ENCODE measurements around the gene NELFA.

The NELFA gene

GRCh38 chr4:1980561-1981041, 28.2 kb downstream of the NELFA start:
- TF ChIP-seq TOX (CRISPR knock-in tag; IDR thresholded peaks at IDR 0.05; ENCODE audit: borderline replicate concordance), result no peak
- no peak for TF ChIP-seq SNAI2 (CRISPR knock-in tag; IDR thresholded peaks at IDR 0.05)
- TF ChIP-seq ZNF565 (CRISPR knock-in tag; conservative IDR thresholded peaks at IDR 0.05; ENCODE audit: low read depth), result no peak
- TF ChIP-seq GLIS3 (CRISPR knock-in tag; IDR thresholded peaks at IDR 0.05), result no peak
- no peak for TF ChIP-seq ARNTL (CRISPR knock-in tag; IDR thresholded peaks at IDR 0.05; ENCODE audit: borderline replicate concordance, low read depth)
- TF ChIP-seq PATZ1 (CRISPR knock-in tag; IDR thresholded peaks at IDR 0.05; ENCODE audit: borderline replicate concordance), result no peak
- no peak for TF ChIP-seq CSDC2 (CRISPR knock-in tag; IDR thresholded peaks at IDR 0.05)
- no peak for TF ChIP-seq ZNF8 (CRISPR knock-in tag; IDR thresholded peaks at IDR 0.05)
- no peak for TF ChIP-seq ZFP3 (CRISPR knock-in tag; IDR thresholded peaks at IDR 0.05)
- TF ChIP-seq OSR1 (CRISPR knock-in tag; IDR thresholded peaks at IDR 0.05), result no peak
- TF ChIP-seq ESRRG (CRISPR knock-in tag; IDR thresholded peaks at IDR 0.05), result no peak
- no peak for TF ChIP-seq BACH2 (CRISPR knock-in tag; IDR thresholded peaks at IDR 0.05; ENCODE audit: borderline replicate concordance)
- no peak for ATAC-seq

GRCh38 chr4:1979477-1980196, 29.1 kb downstream of the NELFA start:
- no peak for TF ChIP-seq OSR1 (CRISPR knock-in tag; IDR thresholded peaks at IDR 0.05)
- TF ChIP-seq ZNF70 (CRISPR knock-in tag; IDR thresholded peaks at IDR 0.05), result no peak
- TF ChIP-seq TCF4 (CRISPR knock-in tag; IDR thresholded peaks at IDR 0.05; ENCODE audit: borderline replicate concordance), result no peak
- TF ChIP-seq RARB (CRISPR knock-in tag; IDR thresholded peaks at IDR 0.05), result no peak
- TF ChIP-seq TOX (CRISPR knock-in tag; IDR thresholded peaks at IDR 0.05; ENCODE audit: borderline replicate concordance), result no peak
- no peak for TF ChIP-seq ARNTL (CRISPR knock-in tag; IDR thresholded peaks at IDR 0.05; ENCODE audit: borderline replicate concordance, low read depth)
- TF ChIP-seq PPARA (CRISPR knock-in tag; IDR thresholded peaks at IDR 0.05; ENCODE audit: borderline replicate concordance), result no peak
- no peak for TF ChIP-seq TSHZ2 (CRISPR knock-in tag; IDR thresholded peaks at IDR 0.05)
- TF ChIP-seq CREB5 (CRISPR knock-in tag; IDR thresholded peaks at IDR 0.05; ENCODE audit: low read depth), result no peak
- no peak for TF ChIP-seq ZNF565 (CRISPR knock-in tag; conservative IDR thresholded peaks at IDR 0.05; ENCODE audit: low read depth)
- TF ChIP-seq ZFP3 (CRISPR knock-in tag; IDR thresholded peaks at IDR 0.05), result no peak
- no peak for TF ChIP-seq ISL1 (CRISPR knock-in tag; IDR thresholded peaks at IDR 0.05)
- TF ChIP-seq CSDC2 (CRISPR knock-in tag; IDR thresholded peaks at IDR 0.05), result no peak
- TF ChIP-seq SNAI2 (CRISPR knock-in tag; IDR thresholded peaks at IDR 0.05), result no peak
- no peak for TF ChIP-seq CSRNP3 (CRISPR knock-in tag; IDR thresholded peaks at IDR 0.05)
- no peak for TF ChIP-seq ZFP30 (CRISPR knock-in tag; IDR thresholded peaks at IDR 0.05)
- no peak for TF ChIP-seq GLIS3 (CRISPR knock-in tag; IDR thresholded peaks at IDR 0.05)

GRCh38 chr4:1978741-1979476, 29.9 kb downstream of the NELFA start:
- no peak for ATAC-seq
- TF ChIP-seq ZC3H10 (CRISPR knock-in tag; IDR thresholded peaks at IDR 0.05) (no peak), RARB (CRISPR knock-in tag; IDR thresholded peaks at IDR 0.05) (no peak), ZNF565 (CRISPR knock-in tag; conservative IDR thresholded peaks at IDR 0.05; ENCODE audit: low read depth) (no peak), CSRNP3 (CRISPR knock-in tag; IDR thresholded peaks at IDR 0.05) (no peak)

More at GRCh38 chr4:1979477-1980196, 29.1 kb downstream of the NELFA start:
- ATAC-seq, result no peak
